ENCODE measurements around the gene TRIB2. TPM values are rescaled to one million over a fixed set of nuclear protein-coding genes. Genes with fewer than 3 reads are reported as not detected.

TRIB2 gene
- total and polyA plus RNA-seq, 2 of the 4 experiments (the other 2 are of a cell fraction) = 12.0 to 12.7 TPM

- Histone ChIP-seq H2AFZ (replicated peaks; ENCODE audit: low read length, poor library complexity) (no peak overlapping the region), H3K27ac (ENCODE audit: insufficient read depth, low read length) (no peak overlapping the region), H2BK120ac (ENCODE audit: low read depth, low read length) (no peak overlapping the region), H3K4me2 (ENCODE audit: low read depth, low read length) (no peak overlapping the region), H3K36me3 (ENCODE audit: control insufficient read depth, insufficient read depth, low read length) (peaks cover 61% of the 10 kb centered on the region), H3K4me3 (ENCODE audit: insufficient read depth, low read depth, low read length) (no peak overlapping the region), H3K56ac (ENCODE audit: extremely low read depth, insufficient read depth, low read length) (no peak overlapping the region), H3K9me3 (ENCODE audit: control insufficient read depth, insufficient read depth, low read length) (no peaks in the 10 kb centered on the region), H3K27me3 (ENCODE audit: control insufficient read depth, insufficient read depth, low read length) (no peaks in the 10 kb centered on the region), H2AK9ac (replicated peaks; ENCODE audit: low read depth, low read length, poor library complexity) (no peak overlapping the region), H3K9me1 (ENCODE audit: insufficient read depth, low read length) (peaks cover 17% of the 10 kb centered on the region), H3K4me1 (ENCODE audit: control insufficient read depth, insufficient read depth, low read length) (peaks cover 3% of the 10 kb centered on the region; the same call in 1 of the 2 replicates), H3K9ac (ENCODE audit: low read depth, low read length) (no peak overlapping the region), H3K14ac (replicated peaks; ENCODE audit: low read depth, low read length) (no peak overlapping the region), H4K91ac (ENCODE audit: insufficient read depth, low read depth, low read length) (no peak overlapping the region), H3K4ac (ENCODE audit: low read depth, low read length) (no peak overlapping the region), H3K18ac (ENCODE audit: low read depth, low read length) (no peak overlapping the region), H2BK15ac (ENCODE audit: low read depth, low read length) (no peak overlapping the region), H2BK5ac (ENCODE audit: low read depth, low read length, poor library complexity, severe bottlenecking) (no peak overlapping the region), H2AK5ac (ENCODE audit: low read depth, low read length) (no peak overlapping the region), H3K23ac (ENCODE audit: low read depth, low read length) (no peak overlapping the region), H3K79me1 (ENCODE audit: low read depth in 1 of 2, low read length in 2 of 2) (peaks cover 41 to 92% of the 10 kb centered on the region in 2 experiments), H4K8ac (ENCODE audit: low read depth in 2 of 2, low read length in 2 of 2) (no peak overlapping the region), H2BK20ac (ENCODE audit: low read depth, low read length) (no peak overlapping the region), H4K5ac (ENCODE audit: low read depth, low read length) (no peak overlapping the region), H4K20me1 (ENCODE audit: insufficient read depth, low read length) (peaks cover 45% of the 10 kb centered on the region)
- TF ChIP-seq CHD1 (IDR thresholded peaks at IDR 0.05; ENCODE audit: low read depth, low read length) = no peak
- TF ChIP-seq MAZ (IDR thresholded peaks at IDR 0.05; ENCODE audit: borderline replicate concordance, low read depth, low read length) = no peak
- TF ChIP-seq MXI1 (IDR thresholded peaks at IDR 0.05; ENCODE audit: borderline replicate concordance, low read depth, low read length) = no peak
- TF ChIP-seq, protein P1, sequence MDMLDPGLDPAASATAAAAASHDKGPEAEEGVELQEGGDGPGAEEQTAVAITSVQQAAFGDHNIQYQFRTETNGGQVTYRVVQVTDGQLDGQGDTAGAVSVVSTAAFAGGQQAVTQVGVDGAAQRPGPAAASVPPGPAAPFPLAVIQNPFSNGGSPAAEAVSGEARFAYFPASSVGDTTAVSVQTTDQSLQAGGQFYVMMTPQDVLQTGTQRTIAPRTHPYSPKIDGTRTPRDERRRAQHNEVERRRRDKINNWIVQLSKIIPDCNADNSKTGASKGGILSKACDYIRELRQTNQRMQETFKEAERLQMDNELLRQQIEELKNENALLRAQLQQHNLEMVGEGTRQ (IDR thresholded peaks at IDR 0.05; ENCODE audit: low read depth, low read length) = no peak
- no peak for TF ChIP-seq RCOR1 (IDR thresholded peaks at IDR 0.05; ENCODE audit: insufficient replicate concordance, low read length)
- TF ChIP-seq RFX5 (IDR thresholded peaks at IDR 0.05; ENCODE audit: low read depth, low read length) = no peak
- no peak for TF ChIP-seq FOS (IDR thresholded peaks at IDR 0.05; ENCODE audit: low read depth, low read length)
- no peak for TF ChIP-seq POLR2A (IDR thresholded peaks at IDR 0.05; ENCODE audit: low read depth, low read length)
- no peak for TF ChIP-seq SMC3 (IDR thresholded peaks at IDR 0.05; ENCODE audit: low read depth, low read length)
- TF ChIP-seq CEBPB (IDR thresholded peaks at IDR 0.05; ENCODE audit: low read depth, low read length) = no peak
- no peak for TF ChIP-seq MAFK (IDR thresholded peaks at IDR 0.05; ENCODE audit: low read depth, low read length)
- intact Hi-C loops (cut with micrococcal nuclease) = no loop called here
- in situ Hi-C loops (cut with MboI; ENCODE audit: low sequenced_read_pairs) = no loop called here
- no CpG with 5 or more reads among the region's 6 CpGs for WGBS, 2 experiments (ENCODE audit: extremely low coverage in 2 of 2, insufficient read length in 1 of 2)
- DNase-seq = no peak
- POLR2A ChIA-PET (ENCODE audit: unreplicated experiment) = no interaction called here
- no peak for ATAC-seq (ENCODE audit: low read depth)
- dilution Hi-C loops (cut with HindIII; ENCODE audit: low sequenced_read_pairs, unreplicated experiment) = no loop called here
- BruUV-seq (replicated peaks) = no TSS peak
- CTCF ChIA-PET = interaction anchor here (1.5 kb wide), 1 partner anchor 280 kb away, joined by 5 read pairs; no protein-coding TSS in a partner anchor
These were observed 10.3 kb downstream of the TRIB2 start for GRCh38 chr2:12727065-12727464.
